Astrocyte of the spinal cord (primary cell): ENCODE measurements around the gene RTN4.

Source experiments
- DNase-seq: peaks from one replicate; pipeline ENCODE4 v3.0.0; 2011; ENCODE audit warnings: low read depth, low spot score
- H3K4me3 ChIP-seq: 2 replicates; pipeline ENCODE4 v1.5.1; 2011; ENCODE audit warnings: low read depth, mild to moderate bottlenecking, low read length, moderate library complexity
- in situ Hi-C: cut with HindIII; loops from 2 replicates; pipeline ENCODE4 v1.10.0; 2017; ENCODE audit warnings: low sequenced_read_pairs
- TF ChIP-seq, protein P1 (sequence below): IDR thresholded peaks from 2 replicates; pipeline ENCODE4 v1.5.1; 2012; ENCODE audit warnings: low read depth, mild to moderate bottlenecking, low read length, inconsistent platforms

Gene RTN4

DNA sequence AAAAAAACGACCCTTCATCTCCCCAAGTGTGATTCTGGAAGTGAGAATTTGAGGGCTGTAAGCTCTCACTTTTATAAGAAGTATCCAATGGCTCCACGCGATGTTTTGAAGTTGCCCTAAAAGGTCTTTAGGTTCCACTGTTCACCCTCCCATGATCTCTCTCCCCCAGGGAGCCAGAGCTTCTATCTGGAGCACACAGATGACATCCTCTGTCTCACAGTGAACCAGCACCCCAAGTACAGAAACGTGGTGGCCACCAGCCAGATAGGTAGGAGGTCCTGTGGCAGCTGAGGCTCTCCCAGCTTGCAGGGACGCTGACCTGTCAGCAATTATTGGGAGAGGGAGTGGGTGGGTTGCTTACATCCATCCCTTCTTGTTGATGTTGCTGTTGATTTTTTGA is 97.8 kb downstream of the RTN4 start:
- in situ Hi-C loops, result no loop called here
- DNase-seq, result no peak
- TF ChIP-seq, protein P1, sequence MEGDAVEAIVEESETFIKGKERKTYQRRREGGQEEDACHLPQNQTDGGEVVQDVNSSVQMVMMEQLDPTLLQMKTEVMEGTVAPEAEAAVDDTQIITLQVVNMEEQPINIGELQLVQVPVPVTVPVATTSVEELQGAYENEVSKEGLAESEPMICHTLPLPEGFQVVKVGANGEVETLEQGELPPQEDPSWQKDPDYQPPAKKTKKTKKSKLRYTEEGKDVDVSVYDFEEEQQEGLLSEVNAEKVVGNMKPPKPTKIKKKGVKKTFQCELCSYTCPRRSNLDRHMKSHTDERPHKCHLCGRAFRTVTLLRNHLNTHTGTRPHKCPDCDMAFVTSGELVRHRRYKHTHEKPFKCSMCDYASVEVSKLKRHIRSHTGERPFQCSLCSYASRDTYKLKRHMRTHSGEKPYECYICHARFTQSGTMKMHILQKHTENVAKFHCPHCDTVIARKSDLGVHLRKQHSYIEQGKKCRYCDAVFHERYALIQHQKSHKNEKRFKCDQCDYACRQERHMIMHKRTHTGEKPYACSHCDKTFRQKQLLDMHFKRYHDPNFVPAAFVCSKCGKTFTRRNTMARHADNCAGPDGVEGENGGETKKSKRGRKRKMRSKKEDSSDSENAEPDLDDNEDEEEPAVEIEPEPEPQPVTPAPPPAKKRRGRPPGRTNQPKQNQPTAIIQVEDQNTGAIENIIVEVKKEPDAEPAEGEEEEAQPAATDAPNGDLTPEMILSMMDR, result no peak
- no peak overlapping the region for H3K4me3 ChIP-seq

- TF ChIP-seq, protein P1, result no peak
- in situ Hi-C loops, result no loop called here
- no peak overlapping the region for H3K4me3 ChIP-seq
- DNase-seq, result no peak
Observed at GRCh38 chr2:54950811-54951210, 99.4 kb downstream of the RTN4 start.

DNA sequence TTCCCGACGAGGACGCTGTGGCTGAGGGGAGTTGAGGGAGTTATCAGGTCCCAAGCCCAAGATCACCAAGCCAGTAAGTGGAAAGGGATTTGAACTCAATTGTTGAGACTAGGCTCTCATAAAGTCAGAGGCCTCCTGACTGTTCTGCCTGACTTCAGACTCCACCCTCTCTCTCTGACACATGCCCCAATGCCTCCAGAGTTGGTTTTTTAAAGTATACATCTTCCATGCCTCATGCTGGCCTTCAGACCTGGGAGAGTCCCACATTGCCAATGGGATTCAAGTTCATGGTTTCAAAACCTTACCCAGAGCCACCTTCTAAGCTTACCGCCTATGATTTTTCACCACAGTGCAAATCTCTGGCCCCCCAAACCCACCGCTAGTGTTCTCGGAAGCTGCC is 100.8 kb downstream of the RTN4 start:
- TF ChIP-seq, protein P1, result no peak
- no peak for DNase-seq
- no peak overlapping the region for H3K4me3 ChIP-seq
- in situ Hi-C loops, result no loop called here

DNA sequence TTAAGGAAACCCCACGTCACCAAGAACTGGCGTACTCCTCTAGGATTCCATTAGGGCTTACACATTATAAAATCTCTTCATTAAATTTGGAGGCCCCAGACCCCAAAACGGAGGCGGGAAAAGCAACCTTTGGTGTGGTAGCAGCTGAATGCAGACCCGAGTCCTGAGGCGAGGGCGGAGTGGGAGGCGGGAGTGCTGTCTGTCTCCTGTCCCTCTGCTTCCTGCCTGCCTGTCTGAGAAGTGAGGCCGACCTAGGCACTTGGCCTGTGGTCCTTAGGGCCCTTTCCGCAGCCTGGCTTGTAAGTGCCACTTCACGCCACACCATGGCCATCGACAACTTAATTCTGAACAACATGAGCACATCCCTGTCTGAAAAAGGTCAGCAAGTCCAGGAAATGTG is 102.1 kb downstream of the RTN4 start:
- in situ Hi-C loops, result no loop called here
- H3K4me3 ChIP-seq, result no peak overlapping the region
- no peak for DNase-seq
- TF ChIP-seq, protein P1, result no peak

DNA sequence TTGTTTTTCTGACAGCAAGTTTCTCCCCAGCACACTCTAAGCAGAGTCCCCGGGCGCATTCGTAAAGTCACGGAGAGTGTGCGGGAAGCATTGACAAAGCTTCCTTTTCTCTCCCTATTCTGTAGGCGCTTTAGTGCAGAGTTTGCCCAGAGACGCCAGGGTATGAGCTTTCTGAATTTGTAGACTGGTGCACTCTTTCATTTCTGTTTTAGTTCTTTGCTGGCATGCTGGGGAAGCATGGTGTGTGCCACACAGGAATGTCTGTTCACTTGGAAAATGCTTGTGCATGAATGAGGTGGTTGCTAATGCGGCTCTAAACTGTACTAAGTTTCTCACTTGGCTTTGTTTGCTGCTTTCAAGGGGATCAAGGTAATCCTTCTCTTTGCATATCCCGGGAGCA is 102.6 kb downstream of the RTN4 start:
- H3K4me3 ChIP-seq, result no peak overlapping the region
- in situ Hi-C loops, result no loop called here
- TF ChIP-seq, protein P1, result no peak
- no peak for DNase-seq

GRCh38 chr2:54947136-54947535 is 103.1 kb downstream of the RTN4 start:
- TF ChIP-seq, protein P1, result no peak
- H3K4me3 ChIP-seq, result no peak overlapping the region
- in situ Hi-C loops, result no loop called here
- no peak for DNase-seq

DNA sequence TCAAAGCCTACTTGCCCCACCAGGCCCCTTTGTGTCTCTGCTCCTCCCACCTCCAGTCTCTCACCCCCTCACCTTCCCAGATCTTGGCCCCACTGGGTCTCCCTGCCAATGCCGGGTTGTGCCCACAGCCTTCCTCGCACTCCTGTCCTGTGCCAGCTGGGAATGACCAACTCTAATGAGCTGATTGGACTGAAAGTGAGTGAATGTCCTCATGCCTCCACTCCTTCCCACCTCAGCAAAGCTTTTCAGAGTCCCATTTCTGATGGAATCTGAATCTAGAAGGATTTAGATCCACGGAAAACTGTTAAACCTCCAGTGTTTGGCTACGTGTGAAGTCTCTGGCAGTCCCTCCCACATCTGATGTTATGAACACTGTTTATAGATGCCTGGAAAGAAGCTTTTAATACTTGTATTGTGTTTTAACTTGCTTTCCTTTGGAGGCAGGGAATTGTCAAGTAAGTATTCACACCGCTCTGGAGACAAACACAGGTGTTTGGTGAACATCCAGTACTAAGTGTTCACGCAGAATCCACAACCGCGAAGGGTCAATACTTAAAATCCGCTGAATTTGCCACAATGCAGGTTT is 103.9 kb downstream of the RTN4 start:
- in situ Hi-C loops, result no loop called here

More for the DNA sequence above, 103.9 kb downstream of the RTN4 start:
- no peak for DNase-seq
- TF ChIP-seq, protein P1, result no peak
- no peak overlapping the region for H3K4me3 ChIP-seq
